Upper lobe of right lung (tissue), 1 donor: ENCODE results near the gene TNRC6C. TPM values are rescaled to one million over a fixed set of nuclear protein-coding genes. Genes with fewer than 3 reads are reported as not detected.
"Not testable (repeated sequence)": the region's sequence is repeated elsewhere in the genome, so short reads cannot be mapped to it uniquely, and the experiment has no call there.

Experiments used
- ATAC-seq: fragments of 200-7000 bp; cut with Tn5 transposase; one replicate; pipeline ENCODE4 v1.9.1; 2020; ENCODE audit warnings: mild to moderate bottlenecking, moderate library complexity
- DNase-seq: peaks from one replicate; pipeline ENCODE4 v3.0.0-alpha.2; 2020
- H3K27ac ChIP-seq: fragments of 200-600 bp; one replicate; pipeline ENCODE4 v1.8.0; 2022
- H3K27me3 ChIP-seq: fragments of 200-600 bp; one replicate; pipeline ENCODE4 v1.8.0; 2022; ENCODE audit warnings: mild to moderate bottlenecking
- H3K36me3 ChIP-seq: fragments of 200-600 bp; one replicate; pipeline ENCODE4 v1.8.0; 2022
- H3K4me1 ChIP-seq: fragments of 200-600 bp; one replicate; pipeline ENCODE4 v1.8.0; 2022
- H3K4me3 ChIP-seq: fragments of 200-600 bp; one replicate; pipeline ENCODE4 v1.8.0; 2022; ENCODE audit warnings: mild to moderate bottlenecking
- H3K9me3 ChIP-seq: fragments of 200-600 bp; one replicate; pipeline ENCODE4 v1.8.0; 2022
- CTCF ChIP-seq: fragments of 200-600 bp; IDR thresholded peaks from one replicate; pipeline ENCODE4 v1.8.0; 2022; ENCODE audit warnings: antibody characterized with exemption
- intact Hi-C: fragments of 100-400 bp; cut with DNase I; formaldehyde crosslinking; loops from one replicate; pipeline ENCODE4 v1.11.0; 2022
- total RNA-seq: library from RNA; stranded (reverse); fragmentation: NEBNext Ultra II Directional; extraction: Animal tissue kit (Norgen Biotek cat#: 25700); gene quantifications from one replicate; pipeline ENCODE4 v1.2.1, GENCODE V29; 2021
- donor health status: DM: no; HTN: yes; CAD: no; lungs with severe emphysema.

TNRC6C gene
- total RNA-seq, 1 donor from 2014 or later: 21.7 TPM

- intact Hi-C loops: no loop called here
- Histone ChIP-seq H3K9me3 (no peaks in the 10 kb centered on the region), H3K27me3 (no peaks in the 10 kb centered on the region), H3K36me3 (no peaks in the 10 kb centered on the region), H3K4me1 (no peaks in the 10 kb centered on the region), H3K4me3 (no peak overlapping the region), H3K27ac (no peak overlapping the region)
- no peak for TF ChIP-seq CTCF
- DNase-seq: no peak
- ATAC-seq: no peak
These were observed 15.4 kb downstream of the TNRC6C start for GRCh38 chr17:77973953-77974352.

- no peak for TF ChIP-seq CTCF
- no peak overlapping the region for H3K27ac ChIP-seq
- no peaks in the 10 kb centered on the region for H3K9me3 ChIP-seq
- intact Hi-C loops: no loop called here
- no peaks in the 10 kb centered on the region for H3K4me1 ChIP-seq
- H3K27me3 ChIP-seq: no peaks in the 10 kb centered on the region
- no peak overlapping the region for H3K4me3 ChIP-seq
- DNase-seq (no peak), ATAC-seq (no peak)
- H3K36me3 ChIP-seq: no peaks in the 10 kb centered on the region
These were observed 15.9 kb downstream of the TNRC6C start for GRCh38 chr17:77974396-77974795.

- intact Hi-C loops, DNase-seq, H3K27ac ChIP-seq, H3K4me1 ChIP-seq, H3K9me3 ChIP-seq, H3K36me3 ChIP-seq, H3K4me3 ChIP-seq, ATAC-seq, H3K27me3 ChIP-seq: not testable (repeated sequence)
These were observed 23.9 kb downstream of the TNRC6C start for GRCh38 chr17:77982430-77982829.

GRCh38 chr17:77990301-77990700 lies 31.8 kb downstream of the TNRC6C start:
- TF ChIP-seq CTCF: no peak
- ATAC-seq (no peak), DNase-seq (no peak)
- Histone ChIP-seq H3K27ac (no peak overlapping the region), H3K9me3 (no peaks in the 10 kb centered on the region), H3K27me3 (no peaks in the 10 kb centered on the region), H3K4me3 (no peak overlapping the region), H3K36me3 (no peaks in the 10 kb centered on the region), H3K4me1 (peaks cover 5% of the 10 kb centered on the region)
- intact Hi-C loops: no loop called here

GRCh38 chr17:77993735-77994134 lies 35.2 kb downstream of the TNRC6C start:
- intact Hi-C loops, H3K36me3 ChIP-seq, ATAC-seq: not testable (repeated sequence)

GRCh38 chr17:77995146-77995852 lies 36.8 kb downstream of the TNRC6C start:
- ATAC-seq (peak; percentile 48), DNase-seq (no peak)
- no peaks in the 10 kb centered on the region for H3K27me3 ChIP-seq

More at GRCh38 chr17:77993735-77994134, 35.2 kb downstream of the TNRC6C start:
- H3K27me3 ChIP-seq, H3K4me3 ChIP-seq, DNase-seq, H3K9me3 ChIP-seq, H3K27ac ChIP-seq: not testable (repeated sequence)
- peaks cover 17% of the 10 kb centered on the region for H3K4me1 ChIP-seq

More at GRCh38 chr17:77995146-77995852, 36.8 kb downstream of the TNRC6C start:
- Histone ChIP-seq H3K4me1 (peaks cover 27% of the 10 kb centered on the region), H3K27ac (no peak overlapping the region), H3K36me3 (no peaks in the 10 kb centered on the region), H3K9me3 (no peaks in the 10 kb centered on the region), H3K4me3 (no peak overlapping the region)
- intact Hi-C loops: no loop called here
- TF ChIP-seq CTCF: no peak
